Measurements from ENCODE around the gene ZNF235.

GRCh38 chr19:44284968-44285367 is 19.9 kb downstream of the ZNF235 start:
- no peak for TF ChIP-seq CTCF (IDR thresholded peaks at IDR 0.05; ENCODE audit: insufficient read depth, low read length, poor library complexity, severe bottlenecking)
- TF ChIP-seq EZH2phosphoT487 (conservative IDR thresholded peaks at IDR 0.05; ENCODE audit: low read length) = no peak
